SU-DHL-6 (cell line): Measurements from ENCODE around the gene DHRS11.
A peak's percentile ranks its signal among the peaks of the same experiment; 100 is the strongest.

Experiments used
- H2AFZ ChIP-seq: fragments of 200-600 bp; sonication (generic); 2 replicates; pipeline ENCODE4 v1.6.1; 2014; ENCODE audit warnings: low read depth, mild to moderate bottlenecking, moderate library complexity, mixed read lengths, antibody characterized with exemption, low read length; ENCODE audit not compliant: severe bottlenecking
- H3F3A ChIP-seq: fragments of 200-600 bp; shearing (Covaris generic); 2 replicates; pipeline ENCODE4 v1.6.0; 2016; ENCODE audit warnings: antibody characterized with exemption, mild to moderate bottlenecking; ENCODE audit not compliant: insufficient read depth
- H3K27ac ChIP-seq: fragments of 200-600 bp; sonication (generic); 2 replicates; pipeline ENCODE4 v1.5.1; 2016; ENCODE audit warnings: low read depth, mild to moderate bottlenecking, low read length, moderate library complexity, mixed read lengths
- H3K27me3 ChIP-seq: fragments of 200-600 bp; sonication (generic), shearing (Covaris generic); 2 replicates; pipeline ENCODE4 v1.6.0; 2014; ENCODE audit warnings: mild to moderate bottlenecking, low read length
- H3K36me3 ChIP-seq: fragments of 200-600 bp; sonication (generic); 2 replicates; pipeline ENCODE4 v1.6.1; 2014; ENCODE audit warnings: mild to moderate bottlenecking, low read length, mixed read lengths
- H3K4me2 ChIP-seq: fragments of 300-600, 200-600 bp; shearing (Covaris generic), sonication (generic); 2 replicates; pipeline ENCODE4 v1.6.0; 2014; ENCODE audit warnings: low read length, low read depth, mild to moderate bottlenecking; ENCODE audit not compliant: poor library complexity, severe bottlenecking
- H3K4me3 ChIP-seq: fragments of 200-600 bp; sonication (generic); 2 replicates; pipeline ENCODE4 v1.5.1; 2014; ENCODE audit warnings: antibody characterized with exemption, low read length, mild to moderate bottlenecking, mixed read lengths; ENCODE audit not compliant: insufficient read depth, poor library complexity, severe bottlenecking
- H3K79me2 ChIP-seq: fragments of 200-600 bp; sonication (generic); 2 replicates; pipeline ENCODE4 v1.6.1; 2014; ENCODE audit warnings: mild to moderate bottlenecking, low read length, moderate library complexity; ENCODE audit not compliant: insufficient read depth
- H3K9ac ChIP-seq: fragments of 200-600 bp; sonication (generic); 2 replicates; pipeline ENCODE4 v1.7.0; 2014; ENCODE audit warnings: mild to moderate bottlenecking, low read length
- H3K9me2 ChIP-seq: fragments of 200-600 bp; sonication (generic); replicated peaks from 2 replicates; pipeline ENCODE4 v1.6.1; 2014; ENCODE audit warnings: low read length; ENCODE audit not compliant: insufficient read depth
- H3K9me3 ChIP-seq: fragments of 200-600 bp; sonication (generic); 2 replicates; pipeline ENCODE4 v1.6.1; 2014; ENCODE audit warnings: low read length, mixed read lengths; ENCODE audit not compliant: insufficient read depth
- H4K20me1 ChIP-seq: fragments of 200-600 bp; sonication (generic); 2 replicates; pipeline ENCODE4 v1.6.1; 2014; ENCODE audit warnings: low read depth, mild to moderate bottlenecking, antibody characterized with exemption, low read length, moderate library complexity, mixed read lengths
- EZH2phosphoT487 ChIP-seq: fragments of 200-600 bp; sonication (generic), shearing (Covaris generic); conservative IDR thresholded peaks from 2 replicates; pipeline ENCODE4 v1.6.1; 2018; ENCODE audit warnings: mild to moderate bottlenecking, antibody characterized with exemption, low read length, moderate library complexity, mixed read lengths
- TF ChIP-seq, protein P1 (sequence below): fragments of 200-600 bp; sonication (generic); IDR thresholded peaks from one replicate; pipeline ENCODE4 v1.5.1; 2017; ENCODE audit warnings: antibody characterized with exemption, mild to moderate bottlenecking, low read length, moderate library complexity; ENCODE audit not compliant: insufficient read depth, poor library complexity, severe bottlenecking

Gene DHRS11

DNA sequence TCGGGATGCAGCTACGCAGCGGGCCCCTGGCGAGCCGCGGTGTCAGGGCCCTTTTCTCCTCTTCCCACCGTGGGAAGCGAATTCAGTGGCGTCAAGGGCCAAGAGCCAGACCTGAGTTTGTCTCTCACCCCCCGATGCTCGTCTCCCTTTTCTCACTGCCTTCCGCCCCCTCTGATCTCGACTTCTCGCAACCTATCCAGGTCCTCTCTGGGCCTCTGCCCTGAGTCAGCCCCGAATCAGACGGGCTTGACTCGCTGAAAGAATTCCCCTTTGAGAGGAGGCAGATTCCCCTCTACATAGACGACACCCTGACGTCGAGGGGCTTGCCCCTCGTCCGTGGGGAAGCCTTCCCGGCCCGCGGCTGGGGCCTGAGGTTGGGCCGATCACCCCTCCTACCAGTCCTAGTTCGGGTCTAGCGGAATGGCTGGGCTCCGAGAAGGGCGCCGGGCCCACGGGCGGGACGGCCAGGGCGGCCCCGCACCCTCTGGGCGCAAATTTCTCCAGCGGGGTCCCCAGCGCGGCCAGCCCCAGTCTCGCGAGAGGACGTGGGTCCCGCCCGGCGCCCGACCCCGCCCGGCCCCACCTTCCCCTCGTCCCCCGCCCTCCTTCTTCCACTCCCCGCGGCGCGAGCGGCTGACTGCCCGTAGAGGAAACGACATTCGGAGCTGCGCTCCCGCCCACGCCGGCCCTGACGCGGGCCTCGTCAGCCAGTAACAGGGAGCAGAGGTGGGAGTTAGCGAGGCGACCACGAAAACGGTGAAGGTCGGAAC is 47.2 kb upstream of the DHRS11 start, which contains the start of gene GGNBP2:
GGNBP2 (plus strand) TSS at position 613 of the 770 bp plus-strand sequence. CDS start 806 bp downstream, outside the sequence.
- Histone ChIP-seq H3F3A (peaks cover 53% of the 10 kb centered on the region), H3K27ac (peak within 1 kb of the TSS; percentile 92), H3K79me2 (peaks cover 57% of the 10 kb centered on the region), H2AFZ (peak within 1 kb of the TSS; percentile 91), H3K36me3 (peaks cover 11% of the 10 kb centered on the region; the same call in 1 of the 2 replicates), H3K9ac (peak within 1 kb of the TSS; percentile 99), H3K4me2 (peak within 1 kb of the TSS; percentile 94), H3K4me3 (peak within 1 kb of the TSS; percentile 87), H3K27me3 (no peaks in the 10 kb centered on the region), H4K20me1 (peaks cover 9% of the 10 kb centered on the region; the same call in 1 of the 2 replicates), H3K9me3 (no peaks in the 10 kb centered on the region), H3K9me2 (no peaks in the 10 kb centered on the region)
- no peak for TF ChIP-seq EZH2phosphoT487
- TF ChIP-seq, protein P1, sequence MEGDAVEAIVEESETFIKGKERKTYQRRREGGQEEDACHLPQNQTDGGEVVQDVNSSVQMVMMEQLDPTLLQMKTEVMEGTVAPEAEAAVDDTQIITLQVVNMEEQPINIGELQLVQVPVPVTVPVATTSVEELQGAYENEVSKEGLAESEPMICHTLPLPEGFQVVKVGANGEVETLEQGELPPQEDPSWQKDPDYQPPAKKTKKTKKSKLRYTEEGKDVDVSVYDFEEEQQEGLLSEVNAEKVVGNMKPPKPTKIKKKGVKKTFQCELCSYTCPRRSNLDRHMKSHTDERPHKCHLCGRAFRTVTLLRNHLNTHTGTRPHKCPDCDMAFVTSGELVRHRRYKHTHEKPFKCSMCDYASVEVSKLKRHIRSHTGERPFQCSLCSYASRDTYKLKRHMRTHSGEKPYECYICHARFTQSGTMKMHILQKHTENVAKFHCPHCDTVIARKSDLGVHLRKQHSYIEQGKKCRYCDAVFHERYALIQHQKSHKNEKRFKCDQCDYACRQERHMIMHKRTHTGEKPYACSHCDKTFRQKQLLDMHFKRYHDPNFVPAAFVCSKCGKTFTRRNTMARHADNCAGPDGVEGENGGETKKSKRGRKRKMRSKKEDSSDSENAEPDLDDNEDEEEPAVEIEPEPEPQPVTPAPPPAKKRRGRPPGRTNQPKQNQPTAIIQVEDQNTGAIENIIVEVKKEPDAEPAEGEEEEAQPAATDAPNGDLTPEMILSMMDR = no peak

DNA sequence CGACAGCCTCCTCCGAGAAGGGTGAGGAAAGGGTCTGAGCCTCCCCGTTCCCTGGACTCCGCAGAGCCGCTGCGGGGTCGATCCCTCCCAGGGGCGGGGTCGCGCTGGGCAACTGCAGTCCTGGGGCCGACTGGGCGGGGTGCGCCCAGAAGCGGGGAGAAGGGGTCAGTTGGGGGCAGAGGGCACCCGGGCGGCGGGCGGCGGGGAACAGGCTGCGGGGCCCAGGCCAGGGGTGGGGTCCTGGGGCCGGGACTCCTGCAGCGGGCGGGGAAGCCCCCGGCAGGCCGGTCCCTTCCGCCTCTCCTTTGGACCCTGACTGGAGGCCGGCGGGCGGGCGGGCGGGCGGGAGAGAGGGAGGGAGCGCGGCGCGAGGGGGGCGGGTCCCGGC is 46.6 kb upstream of the DHRS11 start:
- Histone ChIP-seq H4K20me1 (peaks cover 11% of the 10 kb centered on the region; the same call in 1 of the 2 replicates), H3K4me2 (peak overlapping the region; percentile 49), H3K27me3 (no peaks in the 10 kb centered on the region), H3K9me2 (no peaks in the 10 kb centered on the region), H3F3A (peaks cover 53% of the 10 kb centered on the region), H3K9ac (peak overlapping the region; percentile 99), H2AFZ (peak overlapping the region; percentile 51), H3K36me3 (peaks cover 14% of the 10 kb centered on the region; the same call in 1 of the 2 replicates), H3K79me2 (peaks cover 63% of the 10 kb centered on the region), H3K4me3 (peak overlapping the region; percentile 87), H3K9me3 (no peaks in the 10 kb centered on the region), H3K27ac (peak overlapping the region; percentile 92)
- TF ChIP-seq, protein P1 = no peak
- TF ChIP-seq EZH2phosphoT487 = no peak

- H3K4me2 ChIP-seq = peak overlapping the region; percentile 94
- peaks cover 57% of the 10 kb centered on the region for H3F3A ChIP-seq
- peaks cover 12% of the 10 kb centered on the region; the same call in 1 of the 2 replicates for H4K20me1 ChIP-seq
- H3K9ac ChIP-seq = peak overlapping the region; percentile 99
- no peaks in the 10 kb centered on the region for H3K9me2 ChIP-seq
- no peaks in the 10 kb centered on the region for H3K27me3 ChIP-seq
- H2AFZ ChIP-seq = no peak overlapping the region
- H3K79me2 ChIP-seq = peaks cover 69% of the 10 kb centered on the region
- no peaks in the 10 kb centered on the region for H3K9me3 ChIP-seq
- H3K27ac ChIP-seq = peak overlapping the region; percentile 85
- TF ChIP-seq, protein P1 = no peak
- TF ChIP-seq EZH2phosphoT487 = no peak
- peaks cover 14% of the 10 kb centered on the region; the same call in 1 of the 2 replicates for H3K36me3 ChIP-seq
- peak overlapping the region; percentile 60 for H3K4me3 ChIP-seq
Observed at GRCh38 chr17:36545465-36546417, 45.9 kb upstream of the DHRS11 start.
